Measurements from ENCODE around the gene HCN3.
"Not testable (repeated sequence)": the region's sequence is repeated elsewhere in the genome, so short reads cannot be mapped to it uniquely, and the experiment has no call there.

The HCN3 gene

DNA sequence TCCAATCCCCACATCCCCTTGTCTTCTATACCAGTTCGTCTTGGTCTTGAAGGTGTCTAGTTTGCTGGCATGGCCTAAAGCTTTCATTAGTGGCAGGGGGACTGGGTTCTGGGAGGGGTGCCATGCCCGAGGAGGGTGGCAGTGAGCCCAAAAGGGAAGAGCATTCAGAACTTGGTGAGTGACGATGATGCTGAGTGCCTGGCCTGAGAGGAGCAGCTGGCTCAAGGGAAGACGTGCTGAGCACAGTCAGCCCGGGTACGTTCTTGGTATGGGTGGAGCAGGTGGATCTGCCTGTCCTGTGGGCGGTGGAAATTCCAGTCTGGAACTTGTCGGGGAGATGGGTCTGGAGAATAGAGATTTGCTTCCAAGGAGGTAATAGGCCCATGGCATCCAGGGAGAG lies 36.0 kb downstream of the HCN3 start:
- no peak for DNase-seq (ENCODE audit: low read depth)

DNA sequence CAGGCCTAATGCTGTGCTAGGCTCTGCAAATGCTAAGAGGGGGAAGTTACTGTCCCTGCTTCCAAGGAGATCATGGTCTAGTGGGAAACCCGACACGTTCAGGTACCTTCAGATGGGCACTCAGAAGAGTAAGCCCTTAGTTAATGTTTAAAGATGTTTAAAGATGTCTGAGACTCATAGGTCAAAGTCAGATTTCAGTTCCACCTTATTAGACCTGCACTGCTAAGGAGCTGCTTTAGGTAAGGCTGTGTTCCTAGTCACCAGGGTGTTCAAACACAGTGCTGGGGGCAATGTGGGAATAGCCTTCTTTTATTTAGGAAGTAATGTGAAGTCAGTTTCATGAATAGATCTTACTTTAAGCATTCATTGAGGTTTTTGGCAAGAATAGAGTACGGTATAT lies 39.7 kb downstream of the HCN3 start:
- DNase-seq (ENCODE audit: low read depth) = no peak

DNA sequence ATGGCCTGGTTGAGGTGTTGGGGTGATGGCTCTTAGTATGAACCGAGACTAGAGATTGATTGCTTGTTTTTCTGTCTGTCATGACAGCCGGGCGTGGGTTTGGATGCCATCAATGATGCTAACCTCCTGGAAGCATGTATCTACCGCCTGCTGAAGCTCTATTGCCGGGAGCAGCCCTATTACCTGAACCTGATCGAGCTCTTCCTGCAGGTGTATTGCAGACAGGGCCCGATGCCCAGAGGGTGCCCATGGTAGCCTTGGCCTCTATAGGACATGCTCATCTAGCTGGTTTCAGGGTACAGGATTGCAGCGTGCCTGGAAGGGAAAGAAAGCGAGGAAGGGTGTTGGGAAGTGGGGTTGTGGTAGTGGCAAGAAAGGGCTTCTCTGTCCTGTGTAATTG lies 40.8 kb downstream of the HCN3 start:
- no peak for DNase-seq (ENCODE audit: low read depth)

DNA sequence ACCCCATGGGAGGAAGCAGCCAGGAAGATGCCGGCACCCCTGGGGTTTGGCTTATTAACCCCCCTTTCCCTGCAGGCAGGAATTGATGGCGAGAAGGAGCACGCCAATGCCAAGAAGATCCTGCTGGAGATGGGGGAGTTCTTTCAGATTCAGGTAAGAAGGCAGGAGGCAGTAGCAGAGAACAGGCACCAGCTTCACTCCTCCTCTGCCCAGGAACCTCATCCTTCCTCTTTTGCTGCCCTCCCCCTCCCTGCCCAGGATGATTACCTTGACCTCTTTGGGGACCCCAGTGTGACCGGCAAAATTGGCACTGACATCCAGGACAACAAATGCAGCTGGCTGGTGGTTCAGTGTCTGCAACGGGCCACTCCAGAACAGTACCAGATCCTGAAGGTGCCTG lies 42.3 kb downstream of the HCN3 start:
- DNase-seq (ENCODE audit: low read depth) = no peak

DNA sequence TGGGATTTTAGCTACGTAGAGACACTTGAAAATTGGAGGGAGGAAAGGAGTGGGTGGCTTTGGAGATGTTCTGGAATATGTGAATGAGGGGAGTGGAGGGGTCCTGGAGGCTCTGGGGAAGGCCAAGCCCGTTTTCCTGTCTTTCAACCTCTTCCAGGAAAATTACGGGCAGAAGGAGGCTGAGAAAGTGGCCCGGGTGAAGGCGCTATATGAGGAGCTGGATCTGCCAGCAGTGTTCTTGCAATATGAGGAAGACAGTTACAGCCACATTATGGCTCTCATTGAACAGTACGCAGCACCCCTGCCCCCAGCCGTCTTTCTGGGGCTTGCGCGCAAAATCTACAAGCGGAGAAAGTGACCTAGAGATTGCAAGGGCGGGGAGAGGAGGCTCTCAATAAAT lies 43.0 kb downstream of the HCN3 start:
- no peak for DNase-seq (ENCODE audit: low read depth)

GRCh38 chr1:155320661-155321617 lies 43.7 kb downstream of the HCN3 start, which contains the start of gene RUSC1:
Gene RUSC1, plus strand, starts transcription at chr1:155320894. Its CDS starts 880 bp downstream, at chr1:155321774.
- DNase-seq (ENCODE audit: low read depth) = peak; percentile 51

DNA sequence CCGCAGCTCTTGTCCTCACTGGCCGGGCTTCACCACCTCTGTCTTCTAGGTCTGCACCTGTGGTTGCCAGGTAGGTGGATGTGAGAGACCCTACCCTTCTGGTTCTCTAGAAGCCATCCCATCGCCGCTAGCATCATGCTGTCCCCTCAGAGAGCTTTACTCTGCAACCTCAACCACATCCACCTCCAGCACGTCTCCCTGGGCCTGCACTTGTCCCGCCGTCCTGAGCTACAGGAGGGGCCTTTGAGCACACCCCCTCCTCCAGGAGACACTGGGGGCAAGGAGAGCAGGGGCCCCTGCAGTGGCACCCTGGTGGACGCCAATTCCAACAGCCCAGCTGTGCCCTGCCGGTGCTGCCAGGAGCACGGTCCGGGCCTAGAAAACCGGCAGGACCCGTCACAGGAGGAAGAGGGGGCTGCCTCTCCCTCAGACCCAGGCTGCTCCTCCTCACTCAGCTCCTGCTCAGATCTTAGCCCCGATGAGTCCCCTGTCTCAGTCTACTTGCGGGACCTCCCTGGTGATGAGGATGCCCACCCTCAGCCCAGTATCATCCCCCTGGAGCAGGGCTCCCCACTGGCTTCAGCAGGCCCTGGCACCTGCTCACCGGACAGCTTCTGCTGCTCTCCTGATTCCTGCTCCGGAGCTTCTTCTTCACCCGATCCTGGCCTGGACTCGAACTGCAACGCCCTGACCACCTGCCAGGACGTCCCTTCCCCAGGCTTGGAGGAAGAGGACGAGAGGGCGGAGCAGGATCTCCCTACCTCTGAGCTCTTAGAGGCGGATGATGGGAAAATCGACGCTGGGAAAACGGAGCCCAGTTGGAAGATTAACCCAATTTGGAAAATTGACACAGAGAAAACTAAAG lies 44.6 kb downstream of the HCN3 start:
- DNase-seq (ENCODE audit: low read depth) = no peak

DNA sequence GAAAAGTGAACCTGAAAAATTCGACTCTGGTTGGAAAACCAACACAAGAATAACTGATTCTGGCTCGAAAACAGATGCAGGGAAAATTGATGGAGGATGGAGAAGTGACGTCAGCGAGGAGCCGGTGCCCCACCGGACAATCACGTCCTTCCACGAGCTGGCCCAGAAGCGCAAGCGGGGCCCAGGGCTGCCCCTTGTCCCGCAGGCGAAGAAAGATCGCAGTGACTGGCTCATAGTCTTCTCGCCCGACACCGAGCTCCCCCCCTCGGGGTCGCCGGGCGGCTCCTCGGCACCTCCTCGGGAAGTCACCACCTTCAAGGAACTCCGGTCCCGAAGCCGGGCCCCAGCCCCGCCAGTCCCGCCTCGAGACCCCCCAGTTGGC lies 45.3 kb downstream of the HCN3 start:
- no peak for DNase-seq (ENCODE audit: low read depth)

GRCh38 chr1:155322953-155323728 lies 45.9 kb downstream of the HCN3 start:
- peak; percentile 77 for DNase-seq (ENCODE audit: low read depth)

DNA sequence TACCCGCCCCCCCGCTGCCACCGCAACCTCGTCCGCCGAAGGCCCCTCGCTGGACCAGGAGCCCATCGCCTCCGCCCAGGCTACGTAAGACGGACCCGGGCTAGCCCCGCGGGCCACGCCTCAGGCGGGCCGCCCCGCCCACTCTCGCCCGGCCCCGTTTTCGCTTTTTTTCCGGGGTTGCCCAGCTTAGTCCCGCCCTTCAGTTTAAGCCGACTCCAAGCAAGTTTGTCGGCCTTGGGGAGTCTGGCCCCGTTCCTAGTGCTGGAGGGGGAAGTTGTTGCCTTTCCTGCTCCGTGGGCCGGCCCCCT lies 46.4 kb downstream of the HCN3 start:
- peak; percentile 57 for DNase-seq (ENCODE audit: low read depth)

DNA sequence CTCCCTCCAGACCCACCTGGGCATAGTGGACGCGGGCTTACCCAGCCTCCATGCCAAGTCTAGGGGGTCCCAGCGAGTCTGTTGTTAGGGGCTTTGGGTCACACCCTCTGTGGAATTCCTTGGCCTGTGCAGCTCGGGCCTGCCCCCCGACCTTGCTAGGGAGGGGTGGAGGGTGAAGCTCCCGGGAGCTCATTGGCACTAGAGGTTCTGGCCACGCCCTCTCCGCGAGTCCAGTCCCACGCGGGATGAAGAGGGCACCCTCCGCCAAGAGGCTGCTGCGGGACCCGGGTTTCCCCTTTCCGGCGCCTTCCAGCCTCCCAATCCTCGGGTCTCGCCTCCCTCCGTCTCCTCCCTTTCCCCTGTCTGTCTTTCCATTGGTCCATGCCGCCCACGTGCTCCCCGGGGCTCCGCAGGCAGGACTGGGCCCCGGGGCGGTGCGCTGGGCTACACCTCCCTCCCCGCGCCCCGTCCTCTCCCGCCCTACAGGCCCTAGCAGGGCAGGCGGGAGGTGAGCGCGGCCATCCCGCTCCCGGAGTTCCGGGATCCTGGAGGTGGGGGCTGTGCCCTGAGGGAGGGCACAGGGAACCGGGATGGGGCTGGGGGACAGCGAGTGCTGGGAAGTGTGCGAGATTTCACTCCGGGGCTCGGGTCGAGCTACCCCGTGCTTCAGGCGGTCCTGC lies 46.9 kb downstream of the HCN3 start:
- peak; percentile 82 for DNase-seq (ENCODE audit: low read depth)

DNA sequence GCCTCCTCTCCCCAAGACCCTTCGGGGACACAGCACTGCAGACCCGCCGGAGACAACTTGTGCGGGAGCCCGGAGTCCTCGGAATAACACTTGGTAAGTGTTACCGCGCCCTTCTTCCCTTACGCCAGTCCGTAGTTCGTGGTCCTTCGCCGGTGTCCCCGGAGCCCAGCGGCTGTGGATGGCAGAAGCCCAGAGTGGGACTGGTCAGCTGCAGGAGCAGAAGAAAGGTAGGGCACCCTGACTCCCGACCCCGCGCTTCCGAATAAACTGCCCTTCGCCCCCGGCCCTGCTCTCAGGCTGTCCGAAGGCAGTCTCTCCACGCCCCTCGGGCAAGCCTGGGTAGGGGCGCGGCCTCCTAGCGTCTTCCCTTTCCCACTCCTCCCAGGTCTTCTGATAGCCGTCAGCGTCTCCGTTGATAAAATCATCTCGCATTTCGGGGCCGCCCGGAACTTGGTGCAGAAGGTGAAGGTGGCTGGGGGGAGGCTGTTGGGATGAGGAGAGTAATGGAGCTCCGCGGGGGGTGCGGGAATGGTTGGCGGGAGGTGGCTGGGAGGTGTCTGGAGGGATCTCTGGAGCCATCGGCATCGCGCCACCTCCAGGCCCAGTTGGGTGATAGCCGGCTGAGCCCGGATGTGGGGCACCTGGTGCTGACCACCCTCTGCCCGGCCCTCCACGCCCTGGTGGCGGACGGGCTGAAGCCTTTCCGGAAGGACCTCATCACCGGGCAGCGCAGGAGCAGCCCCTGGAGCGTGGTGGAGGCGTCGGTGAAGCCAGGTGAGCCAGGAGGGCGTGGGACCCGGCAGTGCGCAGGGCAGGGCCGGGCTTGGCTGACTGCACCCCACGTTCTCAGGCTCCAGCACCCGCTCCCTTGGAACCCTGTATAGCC lies 47.7 kb downstream of the HCN3 start:
- DNase-seq (ENCODE audit: low read depth) = no peak

GRCh38 chr1:155325603-155325893 lies 48.3 kb downstream of the HCN3 start:
- no peak for DNase-seq (ENCODE audit: low read depth)

DNA sequence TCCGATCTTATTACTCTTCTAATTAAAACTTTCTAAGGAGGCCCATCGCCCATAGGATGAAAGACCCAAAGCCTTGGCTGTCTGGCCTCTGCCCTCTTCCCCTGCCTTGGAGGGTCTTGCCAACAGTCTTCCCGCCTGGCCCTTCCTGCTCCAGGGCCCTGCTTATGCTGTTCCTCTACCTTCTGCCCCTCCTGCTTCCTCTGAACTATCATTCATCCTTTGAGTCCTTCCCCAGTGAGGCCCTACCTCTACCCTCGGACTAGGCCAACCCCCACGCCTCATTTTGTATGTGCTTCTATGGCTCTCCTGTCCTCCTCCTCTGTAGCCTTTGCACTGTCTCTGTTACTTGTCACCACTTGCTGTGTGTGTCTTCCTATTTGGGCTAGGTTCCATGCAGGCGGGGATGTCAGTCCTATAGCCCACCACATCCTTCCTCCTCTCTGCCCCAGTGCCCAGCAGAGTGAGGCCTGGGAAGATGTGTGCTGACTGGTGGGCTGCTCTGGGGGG lies 48.8 kb downstream of the HCN3 start:
- no peak for DNase-seq (ENCODE audit: low read depth)

DNA sequence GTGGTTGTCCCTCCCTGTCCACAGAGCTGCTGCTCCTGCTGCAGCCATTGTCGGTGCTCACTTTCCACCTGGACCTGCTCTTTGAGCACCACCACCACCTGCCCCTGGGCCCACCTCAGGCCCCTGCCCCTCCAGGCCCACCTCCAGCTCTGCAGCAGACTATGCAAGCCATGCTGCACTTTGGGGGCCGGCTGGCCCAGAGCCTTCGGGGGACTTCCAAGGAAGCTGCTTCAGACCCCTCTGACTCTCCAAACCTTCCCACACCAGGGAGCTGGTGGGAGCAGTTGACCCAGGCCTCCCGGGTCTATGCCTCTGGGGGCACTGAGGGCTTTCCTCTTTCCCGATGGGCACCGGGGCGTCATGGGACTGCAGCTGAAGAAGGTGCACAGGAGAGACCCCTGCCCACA lies 49.4 kb downstream of the HCN3 start:
- DNase-seq (ENCODE audit: low read depth) = no peak

DNA sequence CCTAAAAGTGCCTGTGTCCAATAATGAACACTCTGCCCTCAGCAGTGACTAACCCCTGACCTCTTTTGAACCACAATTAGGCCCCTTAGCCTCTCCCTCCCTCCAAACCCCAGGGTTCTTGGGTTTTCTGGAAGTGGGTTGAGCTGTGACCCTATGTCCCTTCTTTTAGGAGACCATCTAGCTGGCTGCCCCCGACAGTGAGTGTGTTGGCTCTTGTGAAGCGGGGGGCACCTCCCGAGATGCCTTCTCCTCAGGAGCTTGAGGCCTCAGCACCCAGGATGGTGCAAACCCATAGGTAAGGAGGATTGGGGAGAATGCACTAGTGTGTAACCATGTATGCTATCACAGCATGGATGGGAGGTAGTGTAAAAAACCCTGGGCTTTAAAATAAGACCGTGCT lies 50.7 kb downstream of the HCN3 start:
- no peak for DNase-seq (ENCODE audit: low read depth)

DNA sequence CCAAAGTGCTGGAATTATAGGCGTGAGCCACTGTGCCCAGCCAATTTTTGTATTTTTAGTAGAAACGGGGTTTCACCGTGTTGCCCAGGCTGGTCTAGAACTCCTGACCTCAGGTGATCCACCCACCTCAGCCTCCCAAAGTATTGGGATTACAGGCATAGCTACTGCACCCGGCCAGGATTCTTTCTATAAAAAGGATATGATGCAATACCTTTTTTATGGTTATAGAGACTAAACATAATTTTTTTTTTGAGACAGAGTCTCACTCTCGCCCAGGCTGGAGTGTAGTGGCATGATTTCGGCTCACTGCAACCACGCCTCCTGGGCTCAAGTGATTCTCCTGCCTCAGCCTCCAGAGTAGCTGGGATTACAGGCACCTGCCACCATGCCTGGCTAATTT lies 51.6 kb downstream of the HCN3 start:
- DNase-seq (ENCODE audit: low read depth) = not testable (repeated sequence)

DNA sequence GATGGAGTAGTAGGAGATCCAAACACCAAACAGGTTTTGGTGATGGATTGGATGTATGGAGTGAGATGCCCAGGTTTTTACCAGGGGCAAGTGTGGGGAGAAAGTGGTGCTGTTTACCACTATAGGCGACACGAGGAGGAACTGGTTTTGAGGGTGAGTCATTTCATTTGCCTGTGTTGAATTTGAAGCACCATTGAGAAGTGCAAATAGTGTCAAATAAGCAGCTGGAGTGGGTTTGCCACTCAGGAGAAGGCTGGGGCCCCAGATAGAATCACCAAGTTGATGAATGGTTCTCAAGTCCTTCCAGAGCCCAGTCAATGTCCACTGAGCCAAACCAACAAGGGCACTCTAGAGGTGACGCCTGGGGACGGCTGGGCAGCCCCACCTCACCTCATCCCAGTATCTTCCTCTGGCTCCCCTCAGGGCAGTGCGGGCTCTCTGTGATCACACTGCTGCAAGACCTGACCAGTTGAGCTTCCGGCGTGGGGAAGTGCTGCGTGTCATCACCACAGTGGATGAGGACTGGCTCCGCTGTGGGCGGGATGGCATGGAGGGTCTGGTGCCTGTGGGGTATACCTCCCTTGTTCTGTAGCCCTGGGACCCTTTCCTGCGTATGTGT lies 52.8 kb downstream of the HCN3 start:
- no peak for DNase-seq (ENCODE audit: low read depth)

DNA sequence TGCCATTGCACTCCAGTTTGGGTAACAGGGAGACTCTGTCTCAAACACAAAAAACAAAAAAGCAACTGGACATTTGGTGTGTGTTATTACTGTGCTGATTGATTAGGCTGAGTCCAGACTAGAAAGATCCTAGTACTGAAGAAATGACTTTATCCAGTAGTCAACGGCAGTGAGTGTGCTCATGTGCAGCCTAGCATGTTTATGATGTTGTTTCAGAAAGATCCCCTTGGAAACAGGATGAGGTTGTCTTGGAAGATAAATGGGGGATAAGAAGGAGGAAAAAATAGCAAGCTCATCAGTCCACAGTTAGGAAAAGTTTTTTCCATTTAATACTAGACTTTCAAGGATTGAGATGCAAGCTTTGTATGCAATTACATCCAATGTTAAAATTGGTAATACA lies 57.7 kb downstream of the HCN3 start:
- DNase-seq (ENCODE audit: low read depth) = no peak

All from stimulated activated CD8-positive, alpha-beta memory T cell treated with anti-CD3 and anti-CD28 coated beads, Interleukin-7, amount 100 ng/mL, for 24 hours (primary cell).